ENCODE results near the gene ADAM17. TPM values are rescaled to one million over a fixed set of nuclear protein-coding genes. Genes with fewer than 3 reads are reported as not detected.

ADAM17 gene
- total RNA-seq, 1 experiment from 2014 or later = 50.0 TPM

- DNase-seq (ENCODE audit: low read depth, low spot score) = no peak
- in situ Hi-C loops (cut with HindIII; ENCODE audit: low pct_unique_long_range_greater_than_20kb, low sequenced_read_pairs) = no loop called here
- Histone ChIP-seq H3K4me1 (ENCODE audit: control insufficient read depth, insufficient read depth, low read length) (no peaks in the 10 kb centered on the region), H3K9me3 (ENCODE audit: control insufficient read depth, insufficient read depth, low read depth, low read length) (no peaks in the 10 kb centered on the region), H3K27ac (ENCODE audit: low read length) (no peak overlapping the region), H3K4me3 (ENCODE audit: low read depth in 2 of 2, low read length in 2 of 2) (no peak overlapping the region), H3K36me3 (ENCODE audit: control insufficient read depth, insufficient read depth, low read length) (no peaks in the 10 kb centered on the region), H3K27me3 (ENCODE audit: control insufficient read depth, insufficient read depth, low read length) (no peaks in the 10 kb centered on the region)
- CTCF ChIA-PET = no interaction called here
- POLR2A ChIA-PET = no interaction called here
- BruUV-seq (replicated peaks) = no TSS peak
- TF ChIP-seq TCF7L2 (IDR thresholded peaks at IDR 0.05; ENCODE audit: low read depth, low read length) (no peak), REST (IDR thresholded peaks at IDR 0.05; ENCODE audit: insufficient read depth in 1 of 2, low read depth in 2 of 2, low read length in 1 of 2) (no peak), SIN3A (IDR thresholded peaks at IDR 0.05; ENCODE audit: borderline replicate concordance, insufficient read depth, low read depth, low read length) (no peak), POLR2AphosphoS5 (IDR thresholded peaks at IDR 0.05; ENCODE audit: low read depth, low read length) (no peak), CTCF (IDR thresholded peaks at IDR 0.05) (no peak)
- ATAC-seq = no peak
- intact Hi-C loops (cut with micrococcal nuclease; ENCODE audit: unreplicated experiment) = no loop called here
Measured at GRCh38 chr2:9467687-9468086, 87.9 kb downstream of the ADAM17 start.

GRCh38 chr2:9466147-9466683 lies 89.4 kb downstream of the ADAM17 start:
- Histone ChIP-seq H3K27me3 (ENCODE audit: control insufficient read depth, insufficient read depth, low read length) (no peaks in the 10 kb centered on the region), H3K36me3 (ENCODE audit: control insufficient read depth, insufficient read depth, low read length) (no peaks in the 10 kb centered on the region), H3K4me1 (ENCODE audit: control insufficient read depth, insufficient read depth, low read length) (no peaks in the 10 kb centered on the region), H3K9me3 (ENCODE audit: control insufficient read depth, insufficient read depth, low read depth, low read length) (no peaks in the 10 kb centered on the region), H3K27ac (ENCODE audit: low read length) (no peak overlapping the region), H3K4me3 (ENCODE audit: low read depth in 2 of 2, low read length in 2 of 2) (no peak overlapping the region)
- intact Hi-C loops (cut with micrococcal nuclease; ENCODE audit: unreplicated experiment) = no loop called here
- TF ChIP-seq SIN3A (IDR thresholded peaks at IDR 0.05; ENCODE audit: borderline replicate concordance, insufficient read depth, low read depth, low read length) (no peak), TCF7L2 (IDR thresholded peaks at IDR 0.05; ENCODE audit: low read depth, low read length) (no peak)
- ChIA-PET POLR2A (no interaction called here), CTCF (no interaction called here)
- in situ Hi-C loops (cut with HindIII; ENCODE audit: low pct_unique_long_range_greater_than_20kb, low sequenced_read_pairs) = no loop called here
- DNase-seq (ENCODE audit: low read depth, low spot score) (no peak), ATAC-seq (no peak)
- BruUV-seq (replicated peaks) = no TSS peak

GRCh38 chr2:9465170-9465569 lies 90.5 kb downstream of the ADAM17 start:
- ATAC-seq (no peak), DNase-seq (ENCODE audit: low read depth, low spot score) (no peak)
- Histone ChIP-seq H3K27me3 (ENCODE audit: control insufficient read depth, insufficient read depth, low read length) (no peaks in the 10 kb centered on the region), H3K9me3 (ENCODE audit: control insufficient read depth, insufficient read depth, low read depth, low read length) (no peaks in the 10 kb centered on the region), H3K36me3 (ENCODE audit: control insufficient read depth, insufficient read depth, low read length) (no peaks in the 10 kb centered on the region), H3K27ac (ENCODE audit: low read length) (no peak overlapping the region), H3K4me3 (ENCODE audit: low read depth in 2 of 2, low read length in 2 of 2) (no peak overlapping the region), H3K4me1 (ENCODE audit: control insufficient read depth, insufficient read depth, low read length) (no peaks in the 10 kb centered on the region)
- TF ChIP-seq CTCF (IDR thresholded peaks at IDR 0.05) (no peak), POLR2AphosphoS5 (IDR thresholded peaks at IDR 0.05; ENCODE audit: low read depth, low read length) (no peak), REST (IDR thresholded peaks at IDR 0.05; ENCODE audit: insufficient read depth in 1 of 2, low read depth in 2 of 2, low read length in 1 of 2) (no peak), TCF7L2 (IDR thresholded peaks at IDR 0.05; ENCODE audit: low read depth, low read length) (no peak), SIN3A (IDR thresholded peaks at IDR 0.05; ENCODE audit: borderline replicate concordance, insufficient read depth, low read depth, low read length) (no peak)
- ChIA-PET POLR2A (no interaction called here), CTCF (no interaction called here)
- intact Hi-C loops (cut with micrococcal nuclease; ENCODE audit: unreplicated experiment) (no loop called here), in situ Hi-C loops (cut with HindIII; ENCODE audit: low pct_unique_long_range_greater_than_20kb, low sequenced_read_pairs) (no loop called here)
- BruUV-seq (replicated peaks) = no TSS peak

All from Panc1 (cell line).